ENCODE measurements around the gene PTPRK.
"Not testable (repeated sequence)": the region's sequence is repeated elsewhere in the genome, so short reads cannot be mapped to it uniquely, and the experiment has no call there.

PTPRK gene

DNA sequence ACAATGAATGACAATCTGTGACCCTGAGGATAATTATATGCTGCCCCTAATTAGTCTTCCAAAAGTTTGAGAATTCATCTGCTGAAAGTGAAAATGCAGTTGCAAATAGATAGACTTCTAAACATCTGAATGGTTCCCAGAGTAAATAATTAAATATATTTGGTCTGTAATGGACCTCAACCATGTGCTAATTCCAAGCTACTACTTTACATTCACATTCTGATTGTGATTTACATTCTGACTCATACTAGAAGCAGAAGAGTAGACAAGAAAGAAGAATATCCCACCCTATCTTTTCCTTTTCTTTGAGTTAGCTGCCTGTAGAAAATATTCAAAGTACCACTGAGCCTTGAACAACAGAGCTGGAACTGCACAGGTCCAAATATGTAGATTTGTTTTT is 80.8 kb downstream of the PTPRK start:
- DNase-seq (ENCODE audit: low read depth in 2 of 2) = no peak

- DNase-seq (ENCODE audit: low read depth in 2 of 2) = no peak
Observed at GRCh38 chr6:128438393-128438792, 82.0 kb downstream of the PTPRK start.

- no peak for DNase-seq (ENCODE audit: low read depth in 2 of 2)
Observed at GRCh38 chr6:128437685-128438084, 82.7 kb downstream of the PTPRK start.

DNA sequence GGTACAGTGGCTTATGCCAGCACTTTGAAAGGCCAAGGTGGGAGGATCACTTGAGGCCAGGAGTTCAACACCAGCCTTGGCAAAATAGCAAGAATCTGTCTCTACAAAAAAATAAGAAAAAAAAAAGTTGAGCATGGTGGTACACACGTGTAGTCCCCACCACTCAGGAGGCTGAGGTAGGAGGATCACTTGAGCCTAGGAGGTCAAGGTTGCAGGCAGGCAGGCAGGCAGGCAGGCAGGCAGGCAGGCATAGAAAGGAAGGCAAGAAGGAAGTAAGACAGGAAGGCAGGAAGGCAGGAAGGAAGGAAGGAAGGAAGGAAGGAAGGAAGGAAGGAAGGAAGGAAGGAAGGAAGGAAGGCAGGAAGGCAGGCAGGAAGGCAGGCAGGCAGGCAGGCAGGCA is 85.6 kb downstream of the PTPRK start:
- not testable (repeated sequence) for DNase-seq (ENCODE audit: low read depth in 2 of 2)

- no peak for DNase-seq (ENCODE audit: low read depth in 2 of 2)
Observed at GRCh38 chr6:128432394-128432793, 88.0 kb downstream of the PTPRK start.

DNA sequence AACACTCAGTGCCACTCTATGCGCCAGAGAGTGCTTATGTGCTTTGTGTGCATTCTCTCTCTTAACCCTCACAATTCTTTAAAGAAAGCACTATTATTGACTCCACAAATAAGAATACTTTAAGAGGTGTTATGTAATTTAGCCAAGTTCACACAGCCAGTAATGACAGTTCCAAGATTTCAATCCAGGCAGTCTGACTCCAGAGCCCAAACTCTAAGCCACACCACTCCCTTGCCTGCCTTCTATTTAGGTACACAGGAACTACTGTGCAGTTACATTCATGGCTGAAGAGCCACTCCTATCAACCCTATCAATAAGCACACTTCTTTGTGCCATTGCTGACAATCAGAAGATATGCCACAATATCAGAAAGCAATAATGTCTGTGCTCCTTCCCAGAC is 93.3 kb downstream of the PTPRK start:
- DNase-seq (ENCODE audit: low read depth in 2 of 2) = no peak

- DNase-seq (ENCODE audit: low read depth in 2 of 2) = no peak
Observed at GRCh38 chr6:128425856-128426255, 94.5 kb downstream of the PTPRK start.

DNA sequence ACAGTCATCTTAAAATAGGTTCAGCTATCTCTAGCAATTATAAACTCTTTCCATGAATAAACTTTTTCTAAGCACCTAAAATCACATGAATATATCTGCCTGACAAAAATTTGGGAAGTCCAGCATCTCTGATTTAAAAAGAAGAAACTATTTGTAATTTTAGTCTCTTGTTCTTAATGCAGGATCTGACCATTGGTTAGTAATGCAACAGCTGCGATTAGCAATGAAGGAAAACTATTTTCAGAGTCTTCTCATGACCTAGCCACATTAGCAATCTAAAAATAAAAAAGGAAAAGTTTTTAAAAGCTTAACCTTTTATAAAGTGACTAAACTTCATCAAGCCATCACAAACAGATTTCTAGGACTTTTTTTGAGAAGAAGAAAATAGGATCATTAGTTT is 97.5 kb downstream of the PTPRK start:
- DNase-seq (ENCODE audit: low read depth in 2 of 2) = no peak

DNA sequence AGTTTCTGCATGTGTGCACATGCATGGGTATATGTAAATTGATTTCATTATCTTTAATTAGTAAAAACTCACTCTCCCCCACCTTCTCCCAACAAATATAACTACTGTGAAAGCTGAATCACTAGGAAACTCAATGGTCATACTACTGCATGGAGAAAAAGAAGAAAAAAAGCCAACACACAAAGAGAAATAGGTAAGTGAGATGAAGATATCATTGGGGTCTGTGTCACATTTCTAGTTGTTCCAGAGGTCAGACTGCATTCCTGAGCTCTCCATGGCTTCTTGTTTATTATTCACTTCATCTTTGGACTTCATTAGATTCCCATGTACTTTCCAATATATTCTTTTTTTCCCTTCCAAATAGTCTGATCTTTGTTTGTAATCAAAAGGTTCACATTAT is 98.2 kb downstream of the PTPRK start:
- no peak for DNase-seq (ENCODE audit: low read depth in 2 of 2)

DNA sequence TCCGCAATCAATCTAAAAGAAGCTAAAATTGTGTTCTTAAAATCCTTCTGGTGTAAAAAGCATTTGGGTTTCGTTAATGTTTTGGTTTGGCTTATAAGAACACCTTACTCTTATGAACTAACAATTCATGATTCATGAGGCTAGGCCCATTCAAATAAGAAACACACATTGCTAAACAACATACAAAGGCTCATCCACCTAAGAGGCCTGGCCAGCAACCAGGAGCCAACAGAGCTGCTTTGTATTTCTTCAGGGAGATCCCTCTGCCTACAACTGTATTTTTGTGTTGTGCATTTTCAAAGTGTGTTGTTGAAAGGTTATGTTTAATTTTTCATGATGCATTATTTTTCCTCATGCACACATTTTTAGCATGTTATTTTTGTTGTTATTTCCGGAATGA is 98.6 kb downstream of the PTPRK start:
- no peak for DNase-seq (ENCODE audit: low read depth in 2 of 2)

- DNase-seq (ENCODE audit: low read depth in 2 of 2) = no peak
Observed at GRCh38 chr6:128417698-128418097, 102.7 kb downstream of the PTPRK start.

DNA sequence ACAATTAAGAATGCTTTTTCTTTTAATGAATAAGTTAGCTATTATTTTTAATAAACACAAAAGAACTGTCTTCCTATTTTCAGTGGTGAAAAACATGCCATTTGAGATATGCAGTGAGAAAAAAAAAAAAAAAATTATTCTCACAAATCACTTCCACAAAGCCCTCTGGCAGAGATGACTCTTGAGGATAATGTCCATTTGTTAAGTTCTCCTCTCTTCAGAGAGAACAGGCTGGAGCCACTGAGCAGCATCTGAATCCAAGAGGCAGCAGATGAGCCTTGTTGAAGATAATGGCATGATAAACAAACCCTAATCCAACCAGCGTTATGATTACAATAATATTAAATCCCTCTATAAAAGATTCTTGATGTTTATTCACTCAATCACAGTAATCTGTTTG is 105.0 kb downstream of the PTPRK start:
- DNase-seq (ENCODE audit: low read depth in 2 of 2) = no peak

GRCh38 chr6:128414943-128415342 is 105.5 kb downstream of the PTPRK start:
- DNase-seq (ENCODE audit: low read depth in 2 of 2) = no peak

- no peak for DNase-seq (ENCODE audit: low read depth in 2 of 2)
Observed at GRCh38 chr6:128413291-128413690, 107.1 kb downstream of the PTPRK start.

DNA sequence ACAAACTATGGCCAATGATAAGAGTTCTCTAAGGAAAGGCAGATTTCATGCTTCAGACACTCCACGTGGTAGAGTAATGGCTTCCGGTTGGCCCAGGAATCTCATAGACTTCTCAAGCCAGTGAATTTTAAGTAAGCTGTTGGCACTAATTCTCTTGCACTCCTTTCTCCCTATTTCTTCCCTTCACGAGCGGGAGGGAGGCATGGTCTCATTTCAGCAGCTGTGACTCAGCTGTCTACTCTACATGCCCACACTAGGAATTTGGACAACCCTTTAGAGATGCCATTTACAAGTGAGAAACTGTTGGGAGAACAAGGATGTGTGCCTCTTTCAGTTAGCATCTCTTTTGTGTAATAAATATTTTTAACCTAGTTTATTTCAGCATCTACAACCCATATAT is 107.7 kb downstream of the PTPRK start:
- no peak for DNase-seq (ENCODE audit: low read depth in 2 of 2)

DNA sequence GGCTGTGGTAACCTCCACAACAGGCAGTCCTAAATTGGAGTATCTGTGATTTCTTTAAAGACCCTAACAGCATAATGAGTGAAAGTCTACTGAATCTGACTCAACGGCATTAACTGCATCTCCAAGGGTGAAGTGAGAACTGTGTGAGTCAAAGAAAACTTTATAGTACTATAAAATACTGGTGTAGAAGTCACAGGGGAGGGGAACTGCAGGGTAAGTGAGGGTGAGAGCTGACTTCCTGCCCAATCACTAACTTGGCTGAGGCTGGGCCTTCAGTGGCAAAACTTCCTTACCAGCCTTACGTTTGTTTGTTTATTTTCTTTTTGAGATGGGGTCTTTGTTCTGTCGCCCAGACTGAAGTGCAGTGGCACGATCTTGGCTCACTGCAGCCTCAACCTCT is 109.8 kb downstream of the PTPRK start:
- no peak for DNase-seq (ENCODE audit: low read depth in 2 of 2)

- no peak for DNase-seq (ENCODE audit: low read depth in 2 of 2)
Observed at GRCh38 chr6:128409003-128409402, 111.4 kb downstream of the PTPRK start.

DNA sequence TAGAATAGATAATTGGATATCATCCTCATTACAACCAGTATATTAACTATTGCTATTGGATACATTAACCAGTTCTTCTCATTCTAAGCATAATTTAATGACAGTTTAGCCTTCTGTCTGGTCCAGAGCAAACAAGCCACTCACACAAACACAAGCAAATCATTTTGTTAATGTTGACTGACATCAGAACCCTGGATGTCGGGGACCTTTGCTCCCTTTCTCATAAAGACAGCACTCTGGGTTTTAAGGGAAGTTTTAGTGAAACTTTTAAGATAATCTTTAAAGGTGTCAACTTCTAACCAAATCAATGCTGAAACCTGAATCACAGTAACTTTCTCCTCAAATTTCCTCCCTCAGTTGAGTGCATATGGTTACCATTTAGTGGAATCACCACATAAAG is 113.9 kb downstream of the PTPRK start:
- no peak for DNase-seq (ENCODE audit: low read depth in 2 of 2)

- peak in 1 of 2 donors; percentile 1 for DNase-seq (ENCODE audit: low read depth in 2 of 2)
Observed at GRCh38 chr6:128403618-128404444, 116.6 kb downstream of the PTPRK start.

DNA sequence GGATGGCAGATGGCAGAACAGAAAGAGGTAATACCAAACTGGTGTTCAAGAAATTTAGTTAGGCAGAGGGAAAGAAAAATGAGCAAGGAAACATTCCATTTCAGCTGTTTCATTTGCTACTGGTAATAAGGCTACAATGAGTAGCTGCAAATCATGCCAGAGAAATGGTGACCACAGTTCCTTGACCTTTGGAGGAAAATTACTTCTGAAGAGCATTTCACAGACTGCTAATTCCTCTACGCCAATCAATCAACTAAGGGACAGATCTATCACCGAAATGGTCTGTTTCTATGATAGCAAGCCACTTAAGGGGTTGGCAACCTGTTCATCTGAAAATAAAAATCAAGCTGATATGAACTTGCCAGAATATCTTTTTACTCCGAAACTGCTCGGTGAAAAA is 119.5 kb downstream of the PTPRK start:
- DNase-seq (ENCODE audit: low read depth in 2 of 2) = no peak

GRCh38 chr6:128397996-128398395 is 122.4 kb downstream of the PTPRK start:
- DNase-seq (ENCODE audit: low read depth in 2 of 2) = no peak

GRCh38 chr6:128395596-128395995 is 124.8 kb downstream of the PTPRK start:
- DNase-seq (ENCODE audit: low read depth in 2 of 2) = no peak

- no peak for DNase-seq (ENCODE audit: low read depth in 2 of 2)
Observed at GRCh38 chr6:128395188-128395587, 125.2 kb downstream of the PTPRK start.

GRCh38 chr6:128394167-128394566 is 126.2 kb downstream of the PTPRK start:
- DNase-seq (ENCODE audit: low read depth in 2 of 2) = no peak
